ENCODE results near the gene METTL16.
"Not testable (repeated sequence)": the region's sequence is repeated elsewhere in the genome, so short reads cannot be mapped to it uniquely, and the experiment has no call there.

The METTL16 gene

GRCh38 chr17:2545393-2545792 is 33.7 kb upstream of the METTL16 start:
- Histone ChIP-seq H3K4me3 (no peak overlapping the region), H3K27ac (no peak overlapping the region)
- TF ChIP-seq CTCF (IDR thresholded peaks at IDR 0.05), result no peak
- no peak for DNase-seq (ENCODE audit: low spot score)

- TF ChIP-seq CTCF (IDR thresholded peaks at IDR 0.05), result no peak
- no peak overlapping the region for H3K4me3 ChIP-seq
- DNase-seq (ENCODE audit: low spot score), result no peak
- no peak overlapping the region for H3K27ac ChIP-seq
Observed at GRCh38 chr17:2542456-2542855, 30.8 kb upstream of the METTL16 start.

- no peak for TF ChIP-seq CTCF (IDR thresholded peaks at IDR 0.05)
- no peak for DNase-seq (ENCODE audit: low spot score)
- Histone ChIP-seq H3K27ac (no peak overlapping the region), H3K4me3 (no peak overlapping the region)
Observed at GRCh38 chr17:2542056-2542455, 30.4 kb upstream of the METTL16 start.

- not testable (repeated sequence) for H3K27ac ChIP-seq; DNase-seq (ENCODE audit: low spot score); H3K4me3 ChIP-seq
Observed at GRCh38 chr17:2537579-2537978, 25.9 kb upstream of the METTL16 start.

- DNase-seq (ENCODE audit: low spot score), result no peak
- no peak overlapping the region for H3K4me3 ChIP-seq
- TF ChIP-seq CTCF (IDR thresholded peaks at IDR 0.05), result no peak
- H3K27ac ChIP-seq, result no peak overlapping the region
Observed at GRCh38 chr17:2532146-2532720, 20.5 kb upstream of the METTL16 start.

GRCh38 chr17:2531243-2531954 is 19.7 kb upstream of the METTL16 start:
- H3K4me3 ChIP-seq; H3K27ac ChIP-seq; DNase-seq (ENCODE audit: low spot score): not testable (repeated sequence)

- DNase-seq (ENCODE audit: low spot score), result peak; percentile 53
- H3K27ac ChIP-seq, H3K4me3 ChIP-seq: not testable (repeated sequence)
Observed at GRCh38 chr17:2521775-2522410, 10.2 kb upstream of the METTL16 start.

GRCh38 chr17:2521257-2521656 is 9.6 kb upstream of the METTL16 start:
- H3K4me3 ChIP-seq, result no peak overlapping the region
- no peak overlapping the region for H3K27ac ChIP-seq
- DNase-seq (ENCODE audit: low spot score), result peak; percentile 19
- TF ChIP-seq CTCF (IDR thresholded peaks at IDR 0.05), result no peak
